ENCODE measurements around the gene CNTNAP2.
A peak's percentile ranks its signal among the peaks of the same experiment; 100 is the strongest.

Gene CNTNAP2

GRCh38 chr7:148334959-148335577 lies 2218.5 kb downstream of the CNTNAP2 start:
- TF ChIP-seq CTCF (conservative IDR thresholded peaks at IDR 0.05; ENCODE audit: control insufficient read depth, insufficient read depth, low read depth, low read length) = no peak
- DNase-seq (ENCODE audit: low read depth) = peak; percentile 80
- no peak overlapping the region for H3K4me3 ChIP-seq (ENCODE audit: control insufficient read depth, low read depth, low read length)

- H3K4me3 ChIP-seq (ENCODE audit: control insufficient read depth, low read depth, low read length) = no peak overlapping the region
- no peak for TF ChIP-seq CTCF (conservative IDR thresholded peaks at IDR 0.05; ENCODE audit: control insufficient read depth, insufficient read depth, low read depth, low read length)
- DNase-seq (ENCODE audit: low read depth) = no peak
These were observed 2219.2 kb downstream of the CNTNAP2 start for GRCh38 chr7:148335790-148336189.

- H3K4me3 ChIP-seq (ENCODE audit: control insufficient read depth, low read depth, low read length) = no peak overlapping the region
- no peak for TF ChIP-seq CTCF (conservative IDR thresholded peaks at IDR 0.05; ENCODE audit: control insufficient read depth, insufficient read depth, low read depth, low read length)
- DNase-seq (ENCODE audit: low read depth) = no peak
These were observed 2219.8 kb downstream of the CNTNAP2 start for GRCh38 chr7:148336411-148336810.

- no peak overlapping the region for H3K4me3 ChIP-seq (ENCODE audit: control insufficient read depth, low read depth, low read length)
- no peak for DNase-seq (ENCODE audit: low read depth)
- TF ChIP-seq CTCF (conservative IDR thresholded peaks at IDR 0.05; ENCODE audit: control insufficient read depth, insufficient read depth, low read depth, low read length) = no peak
These were observed 2220.8 kb downstream of the CNTNAP2 start for GRCh38 chr7:148337246-148337965.

- DNase-seq (ENCODE audit: low read depth) = no peak
- no peak for TF ChIP-seq CTCF (conservative IDR thresholded peaks at IDR 0.05; ENCODE audit: control insufficient read depth, insufficient read depth, low read depth, low read length)
- no peak overlapping the region for H3K4me3 ChIP-seq (ENCODE audit: control insufficient read depth, low read depth, low read length)
These were observed 2221.6 kb downstream of the CNTNAP2 start for GRCh38 chr7:148337995-148338747.

- TF ChIP-seq CTCF (conservative IDR thresholded peaks at IDR 0.05; ENCODE audit: control insufficient read depth, insufficient read depth, low read depth, low read length) = no peak
- DNase-seq (ENCODE audit: low read depth) = no peak
- no peak overlapping the region for H3K4me3 ChIP-seq (ENCODE audit: control insufficient read depth, low read depth, low read length)
These were observed 2224.1 kb downstream of the CNTNAP2 start for GRCh38 chr7:148340438-148341280.

Data from fibroblast of mammary gland (primary cell).